SIG-M5 (cell line): ENCODE data around the gene ASIC4.

ENCODE experiments used
- DNase-seq: peaks from one replicate; lab custom pipeline; 2025; lab: John Stamatoyannopoulos, UW

ASIC4 gene

GRCh38 chr2:219536425-219536824 lies 22.1 kb downstream of the ASIC4 start:
- DNase-seq = no peak

- no peak for DNase-seq
Observed at GRCh38 chr2:219536967-219537366, 22.7 kb downstream of the ASIC4 start.

- no peak for DNase-seq
Observed at GRCh38 chr2:219537657-219538488, 23.6 kb downstream of the ASIC4 start.

- DNase-seq = no peak
Observed at GRCh38 chr2:219538504-219538951, 24.2 kb downstream of the ASIC4 start.

- DNase-seq = no peak
Observed at GRCh38 chr2:219538956-219539788, 24.9 kb downstream of the ASIC4 start.

- DNase-seq = no peak
Observed at GRCh38 chr2:219539926-219540678, 25.8 kb downstream of the ASIC4 start.

GRCh38 chr2:219540784-219541504 lies 26.7 kb downstream of the ASIC4 start:
- DNase-seq = no peak

GRCh38 chr2:219541611-219542180 lies 27.4 kb downstream of the ASIC4 start:
- DNase-seq = no peak

- DNase-seq = no peak
Observed at GRCh38 chr2:219542931-219543595, 28.8 kb downstream of the ASIC4 start.

- peak; percentile 68 for DNase-seq
Observed at GRCh38 chr2:219543596-219544358, 29.5 kb downstream of the ASIC4 start, which contains the start of the genes CHPF and TMEM198. Gene CHPF, minus strand, starts transcription at chr2:219543809. Its CDS starts 271 bp downstream, at chr2:219543538. Gene TMEM198, plus strand, starts transcription at chr2:219544028. Its CDS starts 700 bp downstream, at chr2:219544728.

GRCh38 chr2:219544567-219544966 lies 30.3 kb downstream of the ASIC4 start:
- DNase-seq = no peak

GRCh38 chr2:219545295-219545942 lies 31.1 kb downstream of the ASIC4 start:
- DNase-seq = no peak

GRCh38 chr2:219545943-219546352 lies 31.7 kb downstream of the ASIC4 start:
- DNase-seq = no peak

GRCh38 chr2:219547621-219548020 lies 33.3 kb downstream of the ASIC4 start:
- no peak for DNase-seq

- DNase-seq = no peak
Observed at GRCh38 chr2:219548990-219549389, 34.7 kb downstream of the ASIC4 start.

- no peak for DNase-seq
Observed at GRCh38 chr2:219549619-219550018, 35.3 kb downstream of the ASIC4 start.

GRCh38 chr2:219551441-219552381 lies 37.4 kb downstream of the ASIC4 start:
- DNase-seq = no peak
